SIG-M5 treated with dmso at 0.1 percent for 504 hours (cell line): ENCODE data around the gene ABHD5.

Experiments used
- DNase-seq: peaks from one replicate; lab custom pipeline; 2025; ENCODE audit not compliant: unreplicated experiment; lab: John Stamatoyannopoulos, UW

Gene ABHD5

GRCh38 chr3:43755516-43756200, 64.9 kb downstream of the ABHD5 start:
- no peak for DNase-seq

GRCh38 chr3:43757666-43758321, 67.1 kb downstream of the ABHD5 start:
- DNase-seq = no peak

- no peak for DNase-seq
Measured at GRCh38 chr3:43758592-43759225, 68.0 kb downstream of the ABHD5 start.

GRCh38 chr3:43759297-43759782, 68.6 kb downstream of the ABHD5 start:
- DNase-seq = no peak

GRCh38 chr3:43759938-43760337, 69.2 kb downstream of the ABHD5 start:
- peak; percentile 11 for DNase-seq

GRCh38 chr3:43760938-43761337, 70.2 kb downstream of the ABHD5 start:
- no peak for DNase-seq

- no peak for DNase-seq
Measured at GRCh38 chr3:43762451-43762850, 71.7 kb downstream of the ABHD5 start.

- DNase-seq = no peak
Measured at GRCh38 chr3:43764056-43764455, 73.3 kb downstream of the ABHD5 start.

- no peak for DNase-seq
Measured at GRCh38 chr3:43764471-43764870, 73.7 kb downstream of the ABHD5 start.

GRCh38 chr3:43765521-43765971, 74.8 kb downstream of the ABHD5 start:
- DNase-seq = no peak

- no peak for DNase-seq
Measured at GRCh38 chr3:43766672-43767465, 76.1 kb downstream of the ABHD5 start.

- DNase-seq = no peak
Measured at GRCh38 chr3:43768381-43768973, 77.7 kb downstream of the ABHD5 start.

- DNase-seq = peak; percentile 92
Measured at GRCh38 chr3:43769097-43769884, 78.6 kb downstream of the ABHD5 start.

GRCh38 chr3:43769885-43770425, 79.2 kb downstream of the ABHD5 start:
- DNase-seq = no peak

GRCh38 chr3:43770426-43771103, 79.8 kb downstream of the ABHD5 start:
- DNase-seq = no peak

GRCh38 chr3:43771610-43772009, 80.9 kb downstream of the ABHD5 start:
- no peak for DNase-seq

GRCh38 chr3:43773273-43774094, 82.7 kb downstream of the ABHD5 start:
- peak; percentile 26 for DNase-seq

- no peak for DNase-seq
Measured at GRCh38 chr3:43774799-43775198, 84.1 kb downstream of the ABHD5 start.
